ENCODE measurements around the gene ZGLP1.
A peak's percentile ranks its signal among the peaks of the same experiment; 100 is the strongest.
"Not testable (repeated sequence)": the region's sequence is repeated elsewhere in the genome, so short reads cannot be mapped to it uniquely, and the experiment has no call there.

ZGLP1 gene

GRCh38 chr19:10309423-10309822 is at the start of gene ZGLP1:
Gene ZGLP1, minus strand, starts transcription at chr19:10309815.
- DNase-seq, result no peak

GRCh38 chr19:10356431-10356830 is 46.8 kb upstream of the ZGLP1 start:
- DNase-seq, result no peak

- DNase-seq, result peak; percentile 83
Observed at GRCh38 chr19:10353793-10354391, 44.3 kb upstream of the ZGLP1 start.

- DNase-seq, result no peak
Observed at GRCh38 chr19:10352764-10353671, 43.4 kb upstream of the ZGLP1 start.

GRCh38 chr19:10346509-10346908 is 36.9 kb upstream of the ZGLP1 start:
- no peak for DNase-seq

GRCh38 chr19:10344780-10345179 is 35.2 kb upstream of the ZGLP1 start:
- no peak for DNase-seq

GRCh38 chr19:10343495-10343894 is 33.9 kb upstream of the ZGLP1 start:
- DNase-seq, result no peak

- no peak for DNase-seq
Observed at GRCh38 chr19:10339977-10340376, 30.4 kb upstream of the ZGLP1 start.

GRCh38 chr19:10339380-10339960 is 29.9 kb upstream of the ZGLP1 start, which contains the start of gene ICAM3:
Gene ICAM3, minus strand, starts transcription at chr19:10339624. Its CDS starts 10 bp downstream, at chr19:10339614.
- peak; percentile 83 for DNase-seq

- peak; percentile 40 for DNase-seq
Observed at GRCh38 chr19:10338940-10339339, 29.3 kb upstream of the ZGLP1 start.

- DNase-seq, result not testable (repeated sequence)
Observed at GRCh38 chr19:10336725-10337124, 27.1 kb upstream of the ZGLP1 start.

- no peak for DNase-seq
Observed at GRCh38 chr19:10335352-10335985, 25.9 kb upstream of the ZGLP1 start.

GRCh38 chr19:10334588-10335351 is 25.2 kb upstream of the ZGLP1 start:
- peak; percentile 87 for DNase-seq

- DNase-seq, result no peak
Observed at GRCh38 chr19:10333758-10334587, 24.4 kb upstream of the ZGLP1 start.

- DNase-seq, result peak; percentile 98
Observed at GRCh38 chr19:10332965-10333757, 23.5 kb upstream of the ZGLP1 start, which contains the start of gene RAVER1. Gene RAVER1, minus strand, starts transcription at chr19:10333529. Its CDS starts 22 bp downstream, at chr19:10333507.

GRCh38 chr19:10332158-10332964 is 22.7 kb upstream of the ZGLP1 start:
- DNase-seq, result no peak

GRCh38 chr19:10329555-10329954 is 19.9 kb upstream of the ZGLP1 start:
- no peak for DNase-seq

- DNase-seq, result no peak
Observed at GRCh38 chr19:10328558-10329429, 19.2 kb upstream of the ZGLP1 start.

- DNase-seq, result no peak
Observed at GRCh38 chr19:10327793-10328192, 18.2 kb upstream of the ZGLP1 start.
